HepG2 (cell line): ENCODE measurements around the gene VEGFB. TPM values are rescaled to one million over a fixed set of nuclear protein-coding genes. Genes with fewer than 3 reads are reported as not detected.
A peak's percentile ranks its signal among the peaks of the same experiment; 100 is the strongest.

Source experiments
- ARNT2 ChIP-seq: sonication (generic); formaldehyde crosslinking; IDR thresholded peaks from 2 replicates; pipeline ENCODE4 v1.8.0; 2022; ENCODE audit warnings: mild to moderate bottlenecking, low read depth, missing genetic modification reagents, moderate library complexity
- KDM1A ChIP-seq: IDR thresholded peaks from 2 replicates; pipeline ENCODE4 v1.6.1; 2016; ENCODE audit warnings: missing compliant biosample characterization
- KDM6A ChIP-seq: IDR thresholded peaks from 2 replicates; pipeline ENCODE4 v1.6.1; 2016; ENCODE audit warnings: low read depth
- KLF16 ChIP-seq, 2 experiments: sonication (generic) in 1 of 2; formaldehyde crosslinking in 1 of 2; IDR thresholded peaks; 2 replicates each; pipeline versions ENCODE4 v1.6.1 to v1.8.0; 2016 to 2023; ENCODE audit warnings: missing genetic modification reagents in 2 of 2, missing compliant biosample characterization in 1 of 2
- MYNN ChIP-seq: sonication (generic); formaldehyde crosslinking; IDR thresholded peaks from 2 replicates; pipeline ENCODE4 v1.4.0; 2020; ENCODE audit warnings: mild to moderate bottlenecking, low read depth, missing genetic modification reagents
- NBN ChIP-seq: fragments of 450-650 bp; conservative IDR thresholded peaks from 2 replicates; pipeline ENCODE4 v1.6.1; 2017
- NFKB2 ChIP-seq: sonication (generic); formaldehyde crosslinking; IDR thresholded peaks from 2 replicates; pipeline ENCODE4 v1.4.0; 2020; ENCODE audit warnings: missing genetic modification reagents, borderline replicate concordance
- PCBP1 ChIP-seq: fragments of 200-400 bp; formaldehyde crosslinking; IDR thresholded peaks from 2 replicates; pipeline ENCODE4 v1.6.1; 2017; ENCODE audit warnings: mild to moderate bottlenecking, low read depth, low read length, borderline replicate concordance
- PPARG ChIP-seq: conservative IDR thresholded peaks from 2 replicates; pipeline ENCODE4 v1.6.1; 2016; ENCODE audit warnings: missing biosample characterization, missing genetic modification reagents
- REPIN1 ChIP-seq: sonication (generic); formaldehyde crosslinking; IDR thresholded peaks from 2 replicates; pipeline ENCODE4 v1.8.0; 2022; ENCODE audit warnings: missing genetic modification reagents, low read depth, mild to moderate bottlenecking, borderline replicate concordance
- SRY ChIP-seq: sonication (generic); formaldehyde crosslinking; IDR thresholded peaks from 2 replicates; pipeline ENCODE4 v1.8.0; 2022; ENCODE audit warnings: mild to moderate bottlenecking, missing genetic modification reagents
- TAF15 ChIP-seq: fragments of 200-400 bp; formaldehyde crosslinking; IDR thresholded peaks from one replicate; pipeline ENCODE4 v1.6.1; 2018; ENCODE audit warnings: mild to moderate bottlenecking, low read depth, low read length; ENCODE audit not compliant: poor library complexity, severe bottlenecking
- ZKSCAN1 ChIP-seq: fragments of 150-350 bp; IDR thresholded peaks from 2 replicates; pipeline ENCODE4 v1.6.1; 2014; ENCODE audit warnings: low read length
- ZNF160 ChIP-seq: sonication (generic); formaldehyde crosslinking; IDR thresholded peaks from 2 replicates; pipeline ENCODE4 v1.8.0; 2022; ENCODE audit warnings: mild to moderate bottlenecking, inconsistent platforms, missing genetic modification reagents
- ZNF24 ChIP-seq: fragments of 450-650 bp; IDR thresholded peaks from 2 replicates; pipeline ENCODE4 v1.6.1; 2017; ENCODE audit warnings: antibody characterized with exemption, mild to moderate bottlenecking
- ZSCAN25 ChIP-seq: sonication (generic); formaldehyde crosslinking; IDR thresholded peaks from 2 replicates; pipeline ENCODE4 v1.8.0; 2022; ENCODE audit warnings: mild to moderate bottlenecking, missing genetic modification reagents
- polyA plus RNA-seq, 8 experiments: library from polyadenylated mRNA; depleted of rRNA in 3 of 8; stranded (reverse) in 7 of 8; unstranded in 1 of 8; fragments of >200 nt; fragmentation: Illumina TruSeq in 4 of 8; extraction: Trizol in 4 of 8; gene quantifications; 2 replicates each; pipeline versions ENCODE4 v1.2.1 to v1.2.3, GENCODE V29; 2011 to 2016; ENCODE audit warnings: low read depth in 4 of 8, missing spikeins in 1 of 8, mixed read lengths in 1 of 8; ENCODE audit not compliant: insufficient read depth in 1 of 8
- total RNA-seq, 5 experiments: library from RNA; depleted of rRNA; stranded (reverse); fragments of >200 nt; fragmentation: Illumina TruSeq; extraction: Trizol; gene quantifications; 2 replicates each; pipeline ENCODE4 v1.2.3, GENCODE V29; 2016; ENCODE audit warnings: low read depth in 1 of 5
- TF ChIP-seq, protein P1 (sequence below): IDR thresholded peaks from 2 replicates; pipeline ENCODE4 v1.6.1; 2016; ENCODE audit warnings: low read depth, missing genetic modification reagents, missing compliant biosample characterization
- TF ChIP-seq, protein P2 (sequence below): sonication (generic); formaldehyde crosslinking; IDR thresholded peaks from 2 replicates; pipeline ENCODE4 v1.5.0; 2020; ENCODE audit warnings: missing genetic modification reagents
- TF ChIP-seq, protein P3 (sequence below): IDR thresholded peaks from 2 replicates; pipeline ENCODE4 v1.6.1; 2016; ENCODE audit warnings: missing biosample characterization, missing genetic modification reagents, low read depth
- TF ChIP-seq, protein P4 (sequence below): sonication (generic); formaldehyde crosslinking; IDR thresholded peaks from 2 replicates; pipeline ENCODE4 v1.8.0; 2022; ENCODE audit warnings: missing genetic modification reagents, mild to moderate bottlenecking, inconsistent platforms, borderline replicate concordance

VEGFB gene
- total and polyA plus RNA-seq, 2 of the 13 experiments (the other 11 are each of a cell fraction or from before 2014, with no cell fraction given): 9.0 to 11.3 TPM

DNA sequence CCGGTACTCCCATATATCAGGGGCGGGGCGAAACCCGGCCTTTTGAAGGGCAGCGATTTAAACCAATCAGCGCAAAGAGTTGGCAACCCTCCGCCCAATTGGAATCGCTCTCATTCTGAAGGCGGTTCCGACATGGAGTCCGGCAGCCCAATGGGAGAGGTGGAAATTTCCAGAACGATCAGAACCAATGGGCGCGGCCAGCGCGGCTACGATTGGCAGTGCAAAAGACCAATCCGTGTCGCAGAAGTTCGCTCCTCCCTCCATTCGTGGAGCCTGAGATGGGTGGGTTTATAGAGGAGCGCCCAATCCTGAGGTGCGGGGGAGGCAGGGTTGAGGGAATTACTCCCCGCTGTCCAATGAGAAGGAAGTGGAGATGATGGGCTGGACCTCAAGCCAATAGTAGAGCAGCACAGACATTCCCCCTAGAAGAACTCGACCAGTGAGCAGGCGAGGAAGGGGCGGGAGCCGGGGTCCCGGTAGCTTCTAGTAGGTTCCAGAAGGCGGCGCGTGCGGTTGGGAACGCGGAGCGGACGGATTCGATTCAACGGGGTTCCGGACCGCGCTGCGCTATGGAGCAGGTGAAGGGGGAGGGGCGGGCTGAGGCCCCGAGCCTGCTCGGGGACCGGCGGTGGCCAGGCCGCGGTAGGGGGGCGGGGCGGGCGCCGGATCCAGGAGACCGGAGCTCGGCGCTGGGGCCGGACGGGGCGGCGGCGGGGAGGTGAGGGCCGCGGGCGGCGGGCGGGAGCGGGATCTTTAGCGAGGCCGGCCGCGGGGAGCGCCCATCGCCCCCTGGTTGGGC, 48.5 kb upstream of the VEGFB start, which contains the start of gene STIP1 (continued):
- no peak for TF ChIP-seq REPIN1
- no peak; the same call in 1 of the 2 replicates for TF ChIP-seq ZNF160 (CRISPR knock-in tag)
- TF ChIP-seq NBN: no peak
- TF ChIP-seq ZKSCAN1: no peak
- no peak; a peak in 2 of 4 replicates for TF ChIP-seq KLF16 (CRISPR knock-in tag; IDR thresholded peaks at IDR 0.05)
- no peak for TF ChIP-seq TAF15
- TF ChIP-seq ZSCAN25 (CRISPR knock-in tag): no peak
- no peak for TF ChIP-seq KDM1A
- no peak for TF ChIP-seq PPARG (CRISPR knock-in tag)
- TF ChIP-seq, protein P1, sequence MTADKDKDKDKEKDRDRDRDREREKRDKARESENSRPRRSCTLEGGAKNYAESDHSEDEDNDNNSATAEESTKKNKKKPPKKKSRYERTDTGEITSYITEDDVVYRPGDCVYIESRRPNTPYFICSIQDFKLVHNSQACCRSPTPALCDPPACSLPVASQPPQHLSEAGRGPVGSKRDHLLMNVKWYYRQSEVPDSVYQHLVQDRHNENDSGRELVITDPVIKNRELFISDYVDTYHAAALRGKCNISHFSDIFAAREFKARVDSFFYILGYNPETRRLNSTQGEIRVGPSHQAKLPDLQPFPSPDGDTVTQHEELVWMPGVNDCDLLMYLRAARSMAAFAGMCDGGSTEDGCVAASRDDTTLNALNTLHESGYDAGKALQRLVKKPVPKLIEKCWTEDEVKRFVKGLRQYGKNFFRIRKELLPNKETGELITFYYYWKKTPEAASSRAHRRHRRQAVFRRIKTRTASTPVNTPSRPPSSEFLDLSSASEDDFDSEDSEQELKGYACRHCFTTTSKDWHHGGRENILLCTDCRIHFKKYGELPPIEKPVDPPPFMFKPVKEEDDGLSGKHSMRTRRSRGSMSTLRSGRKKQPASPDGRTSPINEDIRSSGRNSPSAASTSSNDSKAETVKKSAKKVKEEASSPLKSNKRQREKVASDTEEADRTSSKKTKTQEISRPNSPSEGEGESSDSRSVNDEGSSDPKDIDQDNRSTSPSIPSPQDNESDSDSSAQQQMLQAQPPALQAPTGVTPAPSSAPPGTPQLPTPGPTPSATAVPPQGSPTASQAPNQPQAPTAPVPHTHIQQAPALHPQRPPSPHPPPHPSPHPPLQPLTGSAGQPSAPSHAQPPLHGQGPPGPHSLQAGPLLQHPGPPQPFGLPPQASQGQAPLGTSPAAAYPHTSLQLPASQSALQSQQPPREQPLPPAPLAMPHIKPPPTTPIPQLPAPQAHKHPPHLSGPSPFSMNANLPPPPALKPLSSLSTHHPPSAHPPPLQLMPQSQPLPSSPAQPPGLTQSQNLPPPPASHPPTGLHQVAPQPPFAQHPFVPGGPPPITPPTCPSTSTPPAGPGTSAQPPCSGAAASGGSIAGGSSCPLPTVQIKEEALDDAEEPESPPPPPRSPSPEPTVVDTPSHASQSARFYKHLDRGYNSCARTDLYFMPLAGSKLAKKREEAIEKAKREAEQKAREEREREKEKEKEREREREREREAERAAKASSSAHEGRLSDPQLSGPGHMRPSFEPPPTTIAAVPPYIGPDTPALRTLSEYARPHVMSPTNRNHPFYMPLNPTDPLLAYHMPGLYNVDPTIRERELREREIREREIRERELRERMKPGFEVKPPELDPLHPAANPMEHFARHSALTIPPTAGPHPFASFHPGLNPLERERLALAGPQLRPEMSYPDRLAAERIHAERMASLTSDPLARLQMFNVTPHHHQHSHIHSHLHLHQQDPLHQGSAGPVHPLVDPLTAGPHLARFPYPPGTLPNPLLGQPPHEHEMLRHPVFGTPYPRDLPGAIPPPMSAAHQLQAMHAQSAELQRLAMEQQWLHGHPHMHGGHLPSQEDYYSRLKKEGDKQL (CRISPR knock-in tag): no peak; the same call in 1 of the 2 replicates
- peak; percentile 76; the same call in 1 of the 2 replicates for TF ChIP-seq MYNN (CRISPR knock-in tag)
- TF ChIP-seq, protein P2, sequence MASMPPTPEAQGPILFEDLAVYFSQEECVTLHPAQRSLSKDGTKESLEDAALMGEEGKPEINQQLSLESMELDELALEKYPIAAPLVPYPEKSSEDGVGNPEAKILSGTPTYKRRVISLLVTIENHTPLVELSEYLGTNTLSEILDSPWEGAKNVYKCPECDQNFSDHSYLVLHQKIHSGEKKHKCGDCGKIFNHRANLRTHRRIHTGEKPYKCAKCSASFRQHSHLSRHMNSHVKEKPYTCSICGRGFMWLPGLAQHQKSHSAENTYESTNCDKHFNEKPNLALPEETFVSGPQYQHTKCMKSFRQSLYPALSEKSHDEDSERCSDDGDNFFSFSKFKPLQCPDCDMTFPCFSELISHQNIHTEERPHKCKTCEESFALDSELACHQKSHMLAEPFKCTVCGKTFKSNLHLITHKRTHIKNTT (CRISPR knock-in tag): no peak
- no peak; the same call in 1 of the 2 replicates for TF ChIP-seq ARNT2 (CRISPR knock-in tag)
- TF ChIP-seq ZNF24: no peak
- TF ChIP-seq, protein P3, sequence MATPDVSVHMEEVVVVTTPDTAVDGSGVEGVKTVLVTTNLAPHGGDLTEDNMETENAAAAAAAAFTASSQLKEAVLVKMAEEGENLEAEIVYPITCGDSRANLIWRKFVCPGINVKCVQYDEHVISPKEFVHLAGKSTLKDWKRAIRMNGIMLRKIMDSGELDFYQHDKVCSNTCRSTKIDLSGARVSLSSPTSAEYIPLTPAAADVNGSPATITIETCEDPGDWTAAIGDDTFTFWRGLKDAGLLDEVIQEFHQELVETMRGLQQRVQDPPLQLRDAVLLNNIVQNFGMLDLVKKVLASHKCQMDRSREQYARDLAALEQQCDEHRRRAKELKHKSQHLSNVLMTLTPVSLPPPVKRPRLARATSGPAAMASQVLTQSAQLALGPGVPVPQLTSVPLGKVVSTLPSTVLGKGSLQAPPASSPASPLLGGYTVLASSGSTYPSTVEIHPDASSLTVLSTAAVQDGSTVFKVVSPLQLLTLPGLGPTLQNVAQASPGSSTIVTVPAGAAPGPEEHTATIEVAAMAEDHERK (CRISPR knock-in tag): no peak
- TF ChIP-seq PCBP1: 0 out of 2 replicates have a peak, but pooled peaks have one; percentile 66
- TF ChIP-seq NFKB2 (CRISPR knock-in tag): no peak
- no peak for TF ChIP-seq SRY
- TF ChIP-seq KDM6A (CRISPR knock-in tag): no peak
- TF ChIP-seq, protein P4, sequence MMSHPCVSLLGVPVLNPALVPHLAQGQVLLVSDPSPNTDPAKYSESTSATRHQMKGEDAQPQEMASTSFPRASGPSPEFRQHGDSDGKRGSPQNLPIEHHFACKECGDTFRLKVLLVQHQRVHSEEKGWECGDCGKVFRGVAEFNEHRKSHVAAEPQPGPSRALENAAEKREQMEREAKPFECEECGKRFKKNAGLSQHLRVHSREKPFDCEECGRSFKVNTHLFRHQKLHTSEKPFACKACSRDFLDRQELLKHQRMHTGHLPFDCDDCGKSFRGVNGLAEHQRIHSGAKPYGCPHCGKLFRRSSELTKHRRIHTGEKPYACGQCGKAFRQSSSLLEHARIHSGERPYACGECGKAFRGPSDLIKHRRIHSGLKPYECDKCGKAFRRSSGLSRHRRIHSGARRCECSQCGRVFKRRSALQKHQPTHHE (CRISPR knock-in tag): no peak
